NOMO-1 treated with dmso at 0.1 percent for 144 hours (cell line): Measurements from ENCODE around the gene NDUFB7.
A peak's percentile ranks its signal among the peaks of the same experiment; 100 is the strongest.
"Not testable (repeated sequence)": the region's sequence is repeated elsewhere in the genome, so short reads cannot be mapped to it uniquely, and the experiment has no call there.

Experiments
- DNase-seq: peaks from one replicate; lab custom pipeline; 2025; ENCODE audit not compliant: unreplicated experiment; lab: John Stamatoyannopoulos, UW

NDUFB7 gene

GRCh38 chr19:14575428-14575980 lies 3.6 kb upstream of the NDUFB7 start:
- no peak for DNase-seq

GRCh38 chr19:14570864-14571527 lies 870 bp downstream of the NDUFB7 start:
- no peak for DNase-seq

GRCh38 chr19:14567079-14567478 lies 4.8 kb downstream of the NDUFB7 start:
- no peak for DNase-seq

- no peak for DNase-seq
Observed at GRCh38 chr19:14566712-14567077, 5.2 kb downstream of the NDUFB7 start.

GRCh38 chr19:14565765-14566711 lies 5.8 kb downstream of the NDUFB7 start:
- no peak for DNase-seq

GRCh38 chr19:14565298-14565679 lies 6.6 kb downstream of the NDUFB7 start:
- DNase-seq, result no peak

- DNase-seq, result not testable (repeated sequence)
Observed at GRCh38 chr19:14564652-14565297, 7.1 kb downstream of the NDUFB7 start.

- DNase-seq, result no peak
Observed at GRCh38 chr19:14563989-14564651, 7.7 kb downstream of the NDUFB7 start.

GRCh38 chr19:14563590-14563926 lies 8.3 kb downstream of the NDUFB7 start:
- no peak for DNase-seq

GRCh38 chr19:14562660-14563589 lies 8.9 kb downstream of the NDUFB7 start:
- no peak for DNase-seq

- DNase-seq, result no peak
Observed at GRCh38 chr19:14561847-14562351, 10.0 kb downstream of the NDUFB7 start.

GRCh38 chr19:14561249-14561648 lies 10.6 kb downstream of the NDUFB7 start:
- no peak for DNase-seq

- DNase-seq, result no peak
Observed at GRCh38 chr19:14560776-14561108, 11.1 kb downstream of the NDUFB7 start.

- no peak for DNase-seq
Observed at GRCh38 chr19:14559916-14560775, 11.7 kb downstream of the NDUFB7 start.

GRCh38 chr19:14558370-14559066 lies 13.3 kb downstream of the NDUFB7 start:
- DNase-seq, result no peak

GRCh38 chr19:14556662-14557188 lies 15.1 kb downstream of the NDUFB7 start:
- peak; percentile 74 for DNase-seq

- no peak for DNase-seq
Observed at GRCh38 chr19:14555918-14556661, 15.8 kb downstream of the NDUFB7 start.
